GM19193 (cell line): ENCODE results near the gene EZR.

Experiments used
- POLR2A ChIP-seq: IDR thresholded peaks from 4 replicates; pipeline ENCODE4 v1.6.1; 2011; ENCODE audit not compliant: insufficient read depth, insufficient read length; ENCODE audit errors: extremely low read depth

The EZR gene

GRCh38 chr6:158813032-158813431, 6.1 kb downstream of the EZR start:
- no peak for TF ChIP-seq POLR2A

GRCh38 chr6:158812611-158813010, 6.6 kb downstream of the EZR start:
- TF ChIP-seq POLR2A, result no peak

GRCh38 chr6:158810155-158811095, 8.7 kb downstream of the EZR start:
- no peak for TF ChIP-seq POLR2A

GRCh38 chr6:158808941-158809678, 10.1 kb downstream of the EZR start:
- no peak for TF ChIP-seq POLR2A

DNA sequence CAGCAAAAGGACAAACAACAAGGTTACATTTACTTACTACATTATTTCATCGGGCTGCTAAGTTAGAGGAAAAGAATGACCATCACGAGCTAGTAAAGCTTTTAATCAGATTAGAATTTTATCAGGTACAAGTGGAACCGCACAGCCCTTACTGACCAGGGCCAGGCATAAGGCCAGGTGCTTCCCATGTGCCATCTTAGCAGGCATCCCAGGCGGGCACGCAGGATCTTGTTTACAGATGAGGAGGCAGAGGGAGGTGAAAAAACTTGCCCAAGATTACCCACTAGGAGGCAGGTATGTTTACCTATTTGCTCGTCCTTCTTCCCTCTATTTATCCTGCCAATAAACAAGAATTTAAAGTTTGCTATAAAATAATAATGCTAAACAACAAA, 10.7 kb downstream of the EZR start:
- no peak for TF ChIP-seq POLR2A

- TF ChIP-seq POLR2A, result no peak
Measured at GRCh38 chr6:158807515-158808441, 11.4 kb downstream of the EZR start.

DNA sequence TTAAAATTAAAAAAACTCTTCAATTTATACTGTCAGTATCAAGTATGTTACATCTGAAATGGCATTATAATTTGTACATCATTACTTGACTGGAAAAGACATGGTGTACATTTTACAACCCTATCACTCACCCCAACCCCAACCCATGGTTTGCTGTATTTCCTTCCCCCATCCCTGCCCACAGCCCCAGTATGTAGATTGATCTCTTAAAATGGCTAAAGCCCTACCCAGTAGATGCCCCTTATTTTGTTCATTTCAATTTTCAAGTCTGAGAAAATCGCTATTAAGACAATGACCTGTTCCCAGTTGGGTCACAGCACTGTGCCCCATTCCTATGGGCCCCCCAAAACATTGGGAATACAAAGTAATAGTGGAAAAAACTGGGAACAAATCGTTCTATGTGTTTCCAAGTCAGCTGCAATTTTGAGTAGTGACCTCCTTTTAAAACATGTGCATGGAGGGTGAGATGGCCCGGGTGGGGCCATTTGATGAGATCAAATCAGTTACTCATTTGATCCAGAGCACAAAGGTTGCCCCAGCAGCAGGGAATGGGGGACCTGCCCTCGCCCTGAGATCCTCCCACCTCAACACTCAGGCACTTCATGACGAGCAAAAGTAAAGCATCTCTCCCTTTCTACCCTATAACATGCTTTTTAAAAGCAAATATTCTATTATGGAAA, 13.3 kb downstream of the EZR start:
- no peak for TF ChIP-seq POLR2A

GRCh38 chr6:158804207-158804606, 15.0 kb downstream of the EZR start:
- no peak for TF ChIP-seq POLR2A

DNA sequence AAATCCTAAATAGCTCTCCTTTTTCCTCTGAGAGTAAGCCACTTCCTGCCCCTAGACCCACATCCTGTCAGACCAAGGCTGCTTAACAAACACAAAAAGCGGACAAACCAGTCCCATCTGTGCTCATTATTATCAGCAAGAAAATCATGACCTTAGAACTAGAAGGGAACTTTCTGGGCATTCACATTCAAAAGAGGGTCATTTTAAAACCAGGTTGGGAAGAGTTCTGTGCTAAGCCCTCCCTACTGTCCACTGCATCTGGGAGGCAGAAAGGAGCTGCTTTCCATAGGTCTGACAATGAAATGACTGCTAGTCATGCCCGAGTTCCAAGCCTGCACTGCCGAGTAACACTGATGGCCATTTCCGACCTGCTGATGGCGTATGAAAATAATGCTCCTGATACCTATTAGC, 15.4 kb downstream of the EZR start:
- TF ChIP-seq POLR2A, result no peak

DNA sequence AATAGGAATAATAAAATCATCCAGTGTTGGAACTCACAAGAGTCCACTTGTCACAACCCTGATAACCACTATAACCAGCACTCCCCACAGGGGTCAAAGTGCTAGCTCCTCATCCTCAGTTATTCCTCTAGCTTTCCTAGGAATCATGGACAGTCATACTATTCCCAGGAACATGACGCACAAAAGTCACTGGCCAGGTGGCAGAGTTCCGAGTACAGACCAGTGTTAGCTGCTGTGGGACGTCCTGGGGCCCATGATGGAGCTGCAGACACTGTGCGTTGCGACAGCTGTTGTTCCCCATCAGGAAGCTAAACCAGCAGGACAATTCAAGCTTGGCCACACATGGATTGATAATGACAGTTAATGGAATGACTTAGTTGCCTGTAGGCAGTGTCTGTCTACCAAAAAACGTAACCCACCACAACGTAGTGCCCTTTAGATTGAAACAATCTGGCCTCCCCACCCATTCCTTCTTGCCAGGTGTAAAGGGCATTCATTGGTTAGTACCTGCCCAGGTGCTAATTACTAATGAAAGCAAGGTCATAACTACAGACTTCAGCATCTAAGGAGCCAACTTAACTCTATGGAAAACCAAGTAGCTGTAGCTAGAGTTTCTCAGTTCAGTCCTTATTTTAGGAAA, 17.4 kb downstream of the EZR start:
- no peak for TF ChIP-seq POLR2A

GRCh38 chr6:158799051-158799792, 19.9 kb downstream of the EZR start:
- no peak for TF ChIP-seq POLR2A

DNA sequence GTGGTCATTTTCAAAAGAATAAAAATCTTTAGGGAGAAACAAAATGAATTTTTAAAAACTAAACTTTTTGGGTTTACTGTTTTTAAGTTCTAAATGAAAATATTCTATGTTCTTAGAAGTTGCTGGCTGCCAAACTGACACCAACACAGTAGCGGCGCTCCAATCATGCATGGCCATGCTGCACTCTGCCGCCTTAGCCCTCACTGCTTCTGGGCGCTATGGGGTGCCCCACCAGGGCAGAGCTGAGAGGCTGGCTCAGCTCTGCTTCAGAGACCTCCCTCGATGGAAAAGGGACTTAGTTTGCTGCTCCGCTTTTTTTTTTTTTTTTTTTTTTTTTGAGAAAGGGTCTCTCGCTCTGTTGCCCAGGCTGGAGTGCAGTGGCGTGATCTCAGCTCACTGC, 20.9 kb downstream of the EZR start:
- TF ChIP-seq POLR2A, result no peak
